Daoy (cell line): ENCODE results near the gene RASL12. TPM values are rescaled to one million over a fixed set of nuclear protein-coding genes. Genes with fewer than 3 reads are reported as not detected.

Experiments
- DNase-seq: peaks from one replicate; pipeline ENCODE4 v3.0.0-alpha.2; 2015; ENCODE audit warnings: low read depth
- total RNA-seq: library from RNA; depleted of rRNA; stranded (reverse); fragments of >200 nt; shearing (Covaris generic); gene quantifications from 2 replicates; pipeline ENCODE4 v1.2.3, GENCODE V29; 2014

Gene RASL12
- total RNA-seq, 1 experiment from 2014 or later: 1.5 TPM

GRCh38 chr15:65056106-65056505, 11.7 kb downstream of the RASL12 start:
- DNase-seq: no peak

GRCh38 chr15:65055201-65055870, 12.5 kb downstream of the RASL12 start:
- no peak for DNase-seq

GRCh38 chr15:65054333-65055200, 13.2 kb downstream of the RASL12 start:
- DNase-seq: peak; percentile 67

GRCh38 chr15:65052956-65053355, 14.8 kb downstream of the RASL12 start:
- no peak for DNase-seq

GRCh38 chr15:65051266-65051665, 16.5 kb downstream of the RASL12 start:
- no peak for DNase-seq

GRCh38 chr15:65050270-65050669, 17.5 kb downstream of the RASL12 start:
- DNase-seq: no peak

GRCh38 chr15:65049418-65049840, 18.4 kb downstream of the RASL12 start:
- DNase-seq: peak; percentile 95

- DNase-seq: no peak
These were observed 19.6 kb downstream of the RASL12 start for GRCh38 chr15:65048241-65048640.

GRCh38 chr15:65044724-65045481, 22.9 kb downstream of the RASL12 start, which contains the start of gene SLC51B:
Gene SLC51B (plus strand): TSS chr15:65045387. CDS start chr15:65050005, 4,618 bp downstream.
- DNase-seq: no peak

- DNase-seq: peak; percentile 62
These were observed 23.6 kb downstream of the RASL12 start for GRCh38 chr15:65044218-65044617.

- no peak for DNase-seq
These were observed 24.9 kb downstream of the RASL12 start for GRCh38 chr15:65042776-65043327.

- DNase-seq: no peak
These were observed 26.0 kb downstream of the RASL12 start for GRCh38 chr15:65041787-65042186.

- no peak for DNase-seq
These were observed 27.3 kb downstream of the RASL12 start for GRCh38 chr15:65040461-65040860.

GRCh38 chr15:65038836-65039235, 29.0 kb downstream of the RASL12 start:
- DNase-seq: no peak

- no peak for DNase-seq
These were observed 29.4 kb downstream of the RASL12 start for GRCh38 chr15:65038428-65038827.

- no peak for DNase-seq
These were observed 30.5 kb downstream of the RASL12 start for GRCh38 chr15:65037309-65037708.

GRCh38 chr15:65034719-65035118, 33.1 kb downstream of the RASL12 start:
- DNase-seq: no peak

GRCh38 chr15:65033659-65034269, 34.0 kb downstream of the RASL12 start:
- peak; percentile 42 for DNase-seq

- peak; percentile 72 for DNase-seq
These were observed 34.8 kb downstream of the RASL12 start for GRCh38 chr15:65032801-65033537.

GRCh38 chr15:65029736-65030208, 38.0 kb downstream of the RASL12 start:
- DNase-seq: no peak
